ENCODE data around the gene PHC2. TPM values are rescaled to one million over a fixed set of nuclear protein-coding genes. Genes with fewer than 3 reads are reported as not detected.

PHC2 gene
- total and polyA plus RNA-seq, 2 of the 13 experiments (the other 11 are each of a cell fraction or from before 2014, with no cell fraction given): 52.5 to 84.9 TPM

DNA sequence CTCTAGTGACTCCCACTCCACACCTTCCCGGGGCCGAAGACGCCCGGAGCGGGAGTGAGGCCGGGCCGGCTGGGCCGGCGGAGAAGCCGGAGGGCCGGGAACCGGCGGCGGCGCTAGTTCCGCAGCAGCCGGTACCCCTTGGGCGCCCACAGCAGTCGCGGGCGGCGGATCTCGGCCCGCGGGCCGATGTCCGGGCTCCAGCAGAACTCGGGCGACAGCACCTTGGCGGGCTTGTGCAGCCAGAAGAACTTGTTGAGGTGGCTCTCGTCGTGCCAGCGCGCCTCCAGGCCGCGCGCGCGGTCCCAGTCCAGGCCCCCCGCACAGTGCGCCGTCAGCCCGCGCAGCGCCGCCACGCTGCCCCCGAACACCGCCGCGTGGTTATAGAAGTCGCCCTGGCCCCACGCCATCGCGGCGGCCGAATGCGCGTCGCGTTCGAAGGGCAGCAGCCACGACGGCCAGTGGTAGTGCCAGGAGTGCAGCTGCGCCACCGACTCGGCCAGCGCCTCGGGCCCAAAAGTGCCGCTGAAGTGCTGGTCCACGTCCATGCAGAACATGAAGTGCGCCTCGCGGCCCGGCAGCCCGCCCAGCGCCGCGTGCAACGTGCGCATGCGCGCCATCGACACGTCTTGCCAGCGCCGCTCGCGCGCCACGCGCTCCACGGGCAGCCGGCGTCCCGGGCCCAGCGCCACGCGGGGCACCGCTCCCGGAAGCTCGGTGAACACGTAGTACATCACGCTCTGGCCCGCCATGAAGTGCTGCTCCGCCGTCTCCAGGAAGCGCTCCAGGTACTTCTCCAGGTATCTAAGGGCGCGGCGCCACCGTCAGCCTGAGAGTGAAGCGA is 124.0 kb downstream of the PHC2 start:
- H4K20me1 ChIP-seq (ENCODE audit: insufficient read depth, low read length): no peaks in the 10 kb centered on the region
- intact Hi-C loops (cut with micrococcal nuclease; ENCODE audit: unreplicated experiment) (no loop called here), in situ Hi-C loops (cut with HindIII; ENCODE audit: extremely low pct_ligation_motif_present, low pct_unique_long_range_greater_than_20kb) (no loop called here)
- H3K36me3 ChIP-seq (replicated peaks in 1 of 2; ENCODE audit: control insufficient read depth in 1 of 2, insufficient read depth in 2 of 2, low read length in 2 of 2): no peaks in the 10 kb centered on the region
- ChIA-PET POLR2A (no interaction called here), CTCF (ENCODE audit: low intra/inter-chr PET ratio, low total read pairs) (no interaction called here)
- H3K79me2 ChIP-seq (ENCODE audit: insufficient read depth, low read length): no peaks in the 10 kb centered on the region
- no peak for FAIRE-seq
- peaks cover 0 to 9% of the 10 kb centered on the region in 2 experiments; a peak in 1 of 5 replicates for H3K27me3 ChIP-seq (ENCODE audit: control insufficient read depth in 1 of 2, insufficient read depth in 2 of 2, low read length in 2 of 2)
- 93% methylated on average over 100 of the region's 113 CpGs for WGBS (ENCODE audit: low lambda C conversion rate)
- H3K9ac ChIP-seq (ENCODE audit: insufficient read depth, low read depth, low read length): no peak overlapping the region
- H3K4me2 ChIP-seq (ENCODE audit: low read depth, low read length): no peak overlapping the region
- peak; percentile 54 for TF ChIP-seq HNRNPK (IDR thresholded peaks at IDR 0.05; ENCODE audit: low read depth, low read length, poor library complexity, severe bottlenecking)
- no peak for TF ChIP-seq TBX2 (CRISPR knock-in tag; IDR thresholded peaks at IDR 0.05; ENCODE audit: borderline replicate concordance)
- DNase-seq (ENCODE audit: low spot score): no peak
- no peaks in the 10 kb centered on the region for H3K9me3 ChIP-seq (ENCODE audit: low read length)
- H2AFZ ChIP-seq (ENCODE audit: low read length): no peak overlapping the region
- H3K4me3 ChIP-seq (replicated peaks in 1 of 3; ENCODE audit: insufficient read depth in 1 of 3, low read depth in 2 of 3, low read length in 3 of 3): no peak overlapping the region
- H3K4me1 ChIP-seq (ENCODE audit: insufficient read depth, low read length): 0 out of 2 replicates have a peak, but pooled peaks cover 5% of the 10 kb centered on the region
- ATAC-seq: no peak
- no TSS peak for BruUV-seq (replicated peaks)
- H3K27ac ChIP-seq (ENCODE audit: extremely low read length, insufficient read depth, low read length): no peak overlapping the region

- ATAC-seq (no peak), DNase-seq (ENCODE audit: low spot score) (no peak), FAIRE-seq (no peak)
- H4K20me1 ChIP-seq (ENCODE audit: insufficient read depth, low read length): no peaks in the 10 kb centered on the region
- in situ Hi-C loops (cut with HindIII; ENCODE audit: extremely low pct_ligation_motif_present, low pct_unique_long_range_greater_than_20kb) (no loop called here), intact Hi-C loops (cut with micrococcal nuclease; ENCODE audit: unreplicated experiment) (no loop called here)
- BruUV-seq (replicated peaks): no TSS peak
- 56% methylated on average over 19 of the region's 20 CpGs for WGBS (ENCODE audit: low lambda C conversion rate)
- ChIA-PET CTCF (ENCODE audit: low intra/inter-chr PET ratio, low total read pairs) (no interaction called here), POLR2A (no interaction called here)
- no peak overlapping the region for H3K27ac ChIP-seq (ENCODE audit: extremely low read length, insufficient read depth, low read length)
- no peak overlapping the region for H3K4me3 ChIP-seq (replicated peaks in 1 of 3; ENCODE audit: insufficient read depth in 1 of 3, low read depth in 2 of 3, low read length in 3 of 3)
- no peak overlapping the region for H3K9ac ChIP-seq (ENCODE audit: insufficient read depth, low read depth, low read length)
- no peak overlapping the region for H3K4me2 ChIP-seq (ENCODE audit: low read depth, low read length)
- H3K9me3 ChIP-seq (ENCODE audit: low read length): no peaks in the 10 kb centered on the region
- H3K4me1 ChIP-seq (ENCODE audit: insufficient read depth, low read length): peaks cover 12% of the 10 kb centered on the region
- no peak for TF ChIP-seq ZNF770 (CRISPR knock-in tag; IDR thresholded peaks at IDR 0.05)
- no peak overlapping the region for H2AFZ ChIP-seq (ENCODE audit: low read length)
- peaks cover 0 to 1% of the 10 kb centered on the region in 2 experiments; a peak in 1 of 5 replicates for H3K27me3 ChIP-seq (ENCODE audit: control insufficient read depth in 1 of 2, insufficient read depth in 2 of 2, low read length in 2 of 2)
- no peaks in the 10 kb centered on the region for H3K79me2 ChIP-seq (ENCODE audit: insufficient read depth, low read length)
- no peaks in the 10 kb centered on the region for H3K36me3 ChIP-seq (replicated peaks in 1 of 2; ENCODE audit: control insufficient read depth in 1 of 2, insufficient read depth in 2 of 2, low read length in 2 of 2)
Measured at GRCh38 chr1:33305816-33306652, 124.9 kb downstream of the PHC2 start.

Data from HepG2 (cell line).